HepG2 (cell line): ENCODE data around the gene TAF11L2.

Source experiments
- CREB1 ChIP-seq, 2 experiments: fragments of 450-650 bp in 1 of 2; IDR thresholded peaks; 2 replicates each; pipeline ENCODE4 v1.6.1; 2016 to 2017; ENCODE audit warnings: control low read depth in 1 of 2, mild to moderate bottlenecking in 1 of 2, missing compliant biosample characterization in 1 of 2, missing genetic modification characterization in 1 of 2
- CTCF ChIP-seq: sonication (generic); formaldehyde crosslinking; IDR thresholded peaks from 2 replicates; pipeline ENCODE4 v1.5.0; 2020; ENCODE audit warnings: mild to moderate bottlenecking, missing genetic modification reagents, moderate library complexity
- ETV5 ChIP-seq: IDR thresholded peaks from 2 replicates; pipeline ENCODE4 v1.6.1; 2018; ENCODE audit warnings: missing biosample characterization, missing genetic modification reagents, inconsistent platforms, borderline replicate concordance
- KAT7 ChIP-seq: IDR thresholded peaks from 2 replicates; pipeline ENCODE4 v1.6.1; 2018; ENCODE audit warnings: borderline replicate concordance, missing compliant biosample characterization
- ZZZ3 ChIP-seq: sonication (generic); formaldehyde crosslinking; IDR thresholded peaks from 2 replicates; pipeline ENCODE4 v1.4.0; 2020; ENCODE audit warnings: missing genetic modification reagents, mild to moderate bottlenecking, borderline replicate concordance

DNA sequence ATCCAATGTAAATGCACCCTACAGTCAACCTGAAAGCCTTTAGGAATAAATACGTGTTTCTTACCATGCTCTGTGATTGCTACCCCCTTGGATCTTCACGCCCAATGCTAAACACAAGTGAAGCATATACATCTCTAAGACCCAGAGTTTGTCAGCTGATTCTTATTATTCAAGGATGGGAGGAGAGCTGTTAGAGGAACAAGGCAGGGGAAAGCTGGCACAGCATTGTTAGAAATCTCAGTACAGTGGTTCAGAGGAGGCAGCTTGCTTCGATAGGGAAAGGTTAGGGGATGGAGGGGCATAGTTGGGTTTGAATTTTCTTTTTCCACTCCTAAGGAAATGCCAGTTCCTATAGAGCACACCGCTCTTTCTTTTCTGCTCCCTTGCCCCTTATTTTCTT is 16.7 kb upstream of the TAF11L2 start:
- TF ChIP-seq CREB1 (IDR thresholded peaks at IDR 0.05) (no peak), CREB1 (CRISPR knock-in tag; IDR thresholded peaks at IDR 0.05) (no peak), CTCF (CRISPR knock-in tag) (no peak), ETV5 (CRISPR knock-in tag) (no peak), KAT7 (CRISPR knock-in tag) (no peak), ZZZ3 (no peak)
